HepG2 (cell line): Measurements from ENCODE around the gene FAM89B. TPM values are rescaled to one million over a fixed set of nuclear protein-coding genes. Genes with fewer than 3 reads are reported as not detected.
A peak's percentile ranks its signal among the peaks of the same experiment; 100 is the strongest.

ENCODE experiments used
- ASH2L ChIP-seq: fragments of 300-600, 200-600 bp; sonication (generic); IDR thresholded peaks from 2 replicates; pipeline ENCODE4 v1.7.0; 2017; ENCODE audit warnings: low read depth, mild to moderate bottlenecking, moderate library complexity, mixed read lengths, low read length; ENCODE audit not compliant: insufficient read length
- ATAD3A ChIP-seq: sonication (generic); formaldehyde crosslinking; IDR thresholded peaks from 2 replicates; pipeline ENCODE4 v1.4.0; 2020; ENCODE audit warnings: missing genetic modification reagents
- FOXM1 ChIP-seq: sonication (generic); formaldehyde crosslinking; IDR thresholded peaks from 2 replicates; pipeline ENCODE4 v1.5.0; 2020; ENCODE audit warnings: missing genetic modification reagents
- HOXA7 ChIP-seq: sonication (generic); formaldehyde crosslinking; IDR thresholded peaks from 2 replicates; pipeline ENCODE4 v1.8.1; 2022; ENCODE audit warnings: mild to moderate bottlenecking, missing genetic modification reagents, moderate library complexity
- ISX ChIP-seq: sonication (generic); formaldehyde crosslinking; conservative IDR thresholded peaks from 2 replicates; pipeline ENCODE4 v1.5.0; 2020; ENCODE audit warnings: missing genetic modification reagents
- KLF16 ChIP-seq, 2 experiments: sonication (generic) in 1 of 2; formaldehyde crosslinking in 1 of 2; IDR thresholded peaks; 2 replicates each; pipeline versions ENCODE4 v1.6.1 to v1.8.0; 2016 to 2023; ENCODE audit warnings: missing genetic modification reagents in 2 of 2, missing compliant biosample characterization in 1 of 2
- PAX8 ChIP-seq: sonication (generic); formaldehyde crosslinking; IDR thresholded peaks from 2 replicates; pipeline ENCODE4 v1.8.0; 2022; ENCODE audit warnings: mild to moderate bottlenecking, missing genetic modification reagents, borderline replicate concordance
- SMYD3 ChIP-seq: sonication (generic); formaldehyde crosslinking; IDR thresholded peaks from 2 replicates; pipeline ENCODE4 v1.8.1; 2023; ENCODE audit warnings: mild to moderate bottlenecking, missing genetic modification reagents
- SP2 ChIP-seq: sonication (generic); formaldehyde crosslinking; IDR thresholded peaks from 2 replicates; pipeline ENCODE4 v1.5.1; 2020; ENCODE audit warnings: mild to moderate bottlenecking, missing genetic modification reagents
- SP5 ChIP-seq: IDR thresholded peaks from 2 replicates; pipeline ENCODE4 v1.6.1; 2016; ENCODE audit warnings: low read depth, borderline replicate concordance
- SUZ12 ChIP-seq: fragments of 150-350 bp; IDR thresholded peaks from 2 replicates; pipeline ENCODE4 v1.6.1; 2014; ENCODE audit warnings: low read depth, low read length
- TGIF2 ChIP-seq: IDR thresholded peaks from 2 replicates; pipeline ENCODE4 v1.6.1; 2016; ENCODE audit warnings: control low read depth, missing compliant biosample characterization
- ZNF501 ChIP-seq: sonication (generic); formaldehyde crosslinking; IDR thresholded peaks from 2 replicates; pipeline ENCODE4 v1.5.1; 2020; ENCODE audit warnings: mild to moderate bottlenecking, moderate library complexity, missing genetic modification reagents
- ZNF563 ChIP-seq: sonication (generic); formaldehyde crosslinking; IDR thresholded peaks from 2 replicates; pipeline ENCODE4 v1.8.0; 2022; ENCODE audit warnings: mild to moderate bottlenecking, moderate library complexity, missing genetic modification reagents
- ZNF589 ChIP-seq: sonication (generic); formaldehyde crosslinking; conservative IDR thresholded peaks from 2 replicates; pipeline ENCODE4 v1.8.0; 2022; ENCODE audit warnings: mild to moderate bottlenecking, moderate library complexity, missing genetic modification reagents
- ZNF773 ChIP-seq: sonication (generic); formaldehyde crosslinking; IDR thresholded peaks from 2 replicates; pipeline ENCODE4 v1.4.0; 2020; ENCODE audit warnings: missing genetic modification reagents, borderline replicate concordance
- polyA plus RNA-seq, 8 experiments: library from polyadenylated mRNA; depleted of rRNA in 3 of 8; stranded (reverse) in 7 of 8; unstranded in 1 of 8; fragments of >200 nt; fragmentation: Illumina TruSeq in 4 of 8; extraction: Trizol in 4 of 8; gene quantifications; 2 replicates each; pipeline versions ENCODE4 v1.2.1 to v1.2.3, GENCODE V29; 2011 to 2016; ENCODE audit warnings: low read depth in 4 of 8, missing spikeins in 1 of 8, mixed read lengths in 1 of 8; ENCODE audit not compliant: insufficient read depth in 1 of 8
- total RNA-seq, 5 experiments: library from RNA; depleted of rRNA; stranded (reverse); fragments of >200 nt; fragmentation: Illumina TruSeq; extraction: Trizol; gene quantifications; 2 replicates each; pipeline ENCODE4 v1.2.3, GENCODE V29; 2016; ENCODE audit warnings: low read depth in 1 of 5
- TF ChIP-seq, protein P1 (sequence below): sonication (generic); formaldehyde crosslinking; IDR thresholded peaks from 2 replicates; pipeline ENCODE4 v1.4.0; 2020; ENCODE audit warnings: missing genetic modification reagents
- TF ChIP-seq, protein P2 (sequence below): sonication (generic); formaldehyde crosslinking; conservative IDR thresholded peaks from 2 replicates; pipeline ENCODE4 v1.8.0; 2022; ENCODE audit warnings: missing genetic modification reagents
- TF ChIP-seq, protein P3 (sequence below): sonication (generic); formaldehyde crosslinking; IDR thresholded peaks from 2 replicates; pipeline ENCODE4 v1.5.0; 2020; ENCODE audit warnings: missing genetic modification reagents, mild to moderate bottlenecking, borderline replicate concordance
- TF ChIP-seq, protein P4 (sequence below): sonication (generic); formaldehyde crosslinking; IDR thresholded peaks from 2 replicates; pipeline ENCODE4 v1.5.0; 2020; ENCODE audit warnings: missing genetic modification reagents
- TF ChIP-seq, protein P5 (sequence below): IDR thresholded peaks from 2 replicates; pipeline ENCODE4 v1.6.1; 2012; ENCODE audit warnings: inconsistent platforms
- TF ChIP-seq, protein P6 (sequence below): sonication (generic); formaldehyde crosslinking; IDR thresholded peaks from 2 replicates; pipeline ENCODE4 v1.4.0; 2020; ENCODE audit warnings: missing genetic modification reagents, borderline replicate concordance

Gene FAM89B
- total and polyA plus RNA-seq, 2 of the 13 experiments (the other 11 are each of a cell fraction or from before 2014, with no cell fraction given), result 5.7 to 8.0 TPM

DNA sequence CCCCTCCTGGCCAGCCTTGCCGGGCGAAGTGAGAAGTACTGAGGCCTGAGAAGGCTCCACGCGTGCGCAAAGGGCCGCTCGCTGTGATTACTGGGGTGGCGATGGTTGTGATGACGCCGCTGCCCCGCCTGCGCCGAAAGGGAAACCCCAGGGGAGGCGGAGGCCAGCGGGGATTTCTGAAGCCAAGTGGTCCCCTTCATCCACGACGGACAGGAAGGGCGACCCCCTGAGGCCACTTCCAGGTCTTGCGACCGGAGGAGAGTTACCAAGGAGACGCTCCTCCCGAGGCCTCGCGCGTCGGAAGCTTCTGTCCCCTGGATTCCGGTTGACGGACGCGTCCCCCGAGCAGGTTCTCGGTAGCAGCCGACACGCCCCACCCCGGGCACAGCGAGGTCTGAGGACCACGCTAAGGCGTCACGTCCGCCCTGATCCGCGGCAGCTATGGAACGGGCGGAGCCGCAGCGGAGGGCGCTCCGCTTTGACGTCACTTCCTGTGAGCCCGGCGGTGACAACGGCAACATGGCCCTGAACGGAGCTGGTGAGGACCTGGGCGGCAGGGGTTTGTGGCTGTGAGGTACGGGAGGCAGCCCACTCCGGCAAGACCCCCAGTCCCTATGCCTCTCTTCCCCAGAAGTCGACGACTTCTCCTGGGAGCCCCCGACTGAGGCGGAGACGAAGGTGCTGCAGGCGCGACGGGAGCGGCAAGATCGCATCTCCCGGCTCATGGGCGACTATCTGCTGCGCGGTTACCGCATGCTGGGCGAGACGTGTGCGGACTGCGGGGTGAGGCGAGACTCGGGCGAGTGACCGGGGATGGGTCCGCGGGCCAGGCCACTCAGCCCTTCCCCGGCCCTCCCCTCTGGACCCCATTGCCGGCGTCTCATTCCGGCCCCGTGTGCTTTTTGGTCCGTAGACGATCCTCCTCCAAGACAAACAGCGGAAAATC lies 2.1 kb upstream of the FAM89B start, which contains the start of gene ZNRD2 (continued):
- TF ChIP-seq, protein P1, sequence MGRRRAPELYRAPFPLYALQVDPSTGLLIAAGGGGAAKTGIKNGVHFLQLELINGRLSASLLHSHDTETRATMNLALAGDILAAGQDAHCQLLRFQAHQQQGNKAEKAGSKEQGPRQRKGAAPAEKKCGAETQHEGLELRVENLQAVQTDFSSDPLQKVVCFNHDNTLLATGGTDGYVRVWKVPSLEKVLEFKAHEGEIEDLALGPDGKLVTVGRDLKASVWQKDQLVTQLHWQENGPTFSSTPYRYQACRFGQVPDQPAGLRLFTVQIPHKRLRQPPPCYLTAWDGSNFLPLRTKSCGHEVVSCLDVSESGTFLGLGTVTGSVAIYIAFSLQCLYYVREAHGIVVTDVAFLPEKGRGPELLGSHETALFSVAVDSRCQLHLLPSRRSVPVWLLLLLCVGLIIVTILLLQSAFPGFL (CRISPR knock-in tag), result no peak
- TF ChIP-seq ZNF501 (CRISPR knock-in tag) (peak; percentile 96), SP2 (CRISPR knock-in tag) (peak; percentile 84), FOXM1 (CRISPR knock-in tag) (no peak), PAX8 (CRISPR knock-in tag) (0 out of 2 replicates have a peak, but pooled peaks have one; percentile 76), SUZ12 (no peak), ATAD3A (no peak), SP5 (CRISPR knock-in tag) (peak; percentile 91), ZNF773 (no peak), ZNF563 (CRISPR knock-in tag) (peak; percentile 83), HOXA7 (no peak), ISX (no peak), KLF16 (CRISPR knock-in tag; IDR thresholded peaks at IDR 0.05) (peak in 1 of 2 experiments; percentile 96; a peak in 2 of 4 replicates), TGIF2 (0 out of 2 replicates have a peak, but pooled peaks have one; percentile 3), ZNF589 (CRISPR knock-in tag) (peak; percentile 22), ASH2L (peak; percentile 65), SMYD3 (CRISPR knock-in tag) (no peak)
- TF ChIP-seq, protein P2, sequence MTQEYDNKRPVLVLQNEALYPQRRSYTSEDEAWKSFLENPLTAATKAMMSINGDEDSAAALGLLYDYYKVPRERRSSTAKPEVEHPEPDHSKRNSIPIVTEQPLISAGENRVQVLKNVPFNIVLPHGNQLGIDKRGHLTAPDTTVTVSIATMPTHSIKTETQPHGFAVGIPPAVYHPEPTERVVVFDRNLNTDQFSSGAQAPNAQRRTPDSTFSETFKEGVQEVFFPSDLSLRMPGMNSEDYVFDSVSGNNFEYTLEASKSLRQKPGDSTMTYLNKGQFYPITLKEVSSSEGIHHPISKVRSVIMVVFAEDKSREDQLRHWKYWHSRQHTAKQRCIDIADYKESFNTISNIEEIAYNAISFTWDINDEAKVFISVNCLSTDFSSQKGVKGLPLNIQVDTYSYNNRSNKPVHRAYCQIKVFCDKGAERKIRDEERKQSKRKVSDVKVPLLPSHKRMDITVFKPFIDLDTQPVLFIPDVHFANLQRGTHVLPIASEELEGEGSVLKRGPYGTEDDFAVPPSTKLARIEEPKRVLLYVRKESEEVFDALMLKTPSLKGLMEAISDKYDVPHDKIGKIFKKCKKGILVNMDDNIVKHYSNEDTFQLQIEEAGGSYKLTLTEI, result no peak
- TF ChIP-seq, protein P3, sequence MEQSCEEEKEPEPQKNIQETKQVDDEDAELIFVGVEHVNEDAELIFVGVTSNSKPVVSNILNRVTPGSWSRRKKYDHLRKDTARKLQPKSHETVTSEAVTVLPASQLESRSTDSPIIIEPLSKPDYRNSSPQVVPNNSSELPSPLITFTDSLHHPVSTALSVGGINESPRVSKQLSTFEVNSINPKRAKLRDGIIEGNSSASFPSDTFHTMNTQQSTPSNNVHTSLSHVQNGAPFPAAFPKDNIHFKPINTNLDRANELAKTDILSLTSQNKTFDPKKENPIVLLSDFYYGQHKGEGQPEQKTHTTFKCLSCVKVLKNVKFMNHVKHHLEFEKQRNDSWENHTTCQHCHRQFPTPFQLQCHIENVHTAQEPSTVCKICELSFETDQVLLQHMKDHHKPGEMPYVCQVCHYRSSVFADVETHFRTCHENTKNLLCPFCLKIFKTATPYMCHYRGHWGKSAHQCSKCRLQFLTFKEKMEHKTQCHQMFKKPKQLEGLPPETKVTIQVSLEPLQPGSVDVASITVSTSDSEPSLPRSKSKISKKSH, result peak; percentile 16
- TF ChIP-seq, protein P4, sequence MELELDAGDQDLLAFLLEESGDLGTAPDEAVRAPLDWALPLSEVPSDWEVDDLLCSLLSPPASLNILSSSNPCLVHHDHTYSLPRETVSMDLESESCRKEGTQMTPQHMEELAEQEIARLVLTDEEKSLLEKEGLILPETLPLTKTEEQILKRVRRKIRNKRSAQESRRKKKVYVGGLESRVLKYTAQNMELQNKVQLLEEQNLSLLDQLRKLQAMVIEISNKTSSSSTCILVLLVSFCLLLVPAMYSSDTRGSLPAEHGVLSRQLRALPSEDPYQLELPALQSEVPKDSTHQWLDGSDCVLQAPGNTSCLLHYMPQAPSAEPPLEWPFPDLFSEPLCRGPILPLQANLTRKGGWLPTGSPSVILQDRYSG (CRISPR knock-in tag), result 0 out of 2 replicates have a peak, but pooled peaks have one; percentile 18
- TF ChIP-seq, protein P5, sequence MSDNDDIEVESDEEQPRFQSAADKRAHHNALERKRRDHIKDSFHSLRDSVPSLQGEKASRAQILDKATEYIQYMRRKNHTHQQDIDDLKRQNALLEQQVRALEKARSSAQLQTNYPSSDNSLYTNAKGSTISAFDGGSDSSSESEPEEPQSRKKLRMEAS, result peak; percentile 80
- TF ChIP-seq, protein P6, sequence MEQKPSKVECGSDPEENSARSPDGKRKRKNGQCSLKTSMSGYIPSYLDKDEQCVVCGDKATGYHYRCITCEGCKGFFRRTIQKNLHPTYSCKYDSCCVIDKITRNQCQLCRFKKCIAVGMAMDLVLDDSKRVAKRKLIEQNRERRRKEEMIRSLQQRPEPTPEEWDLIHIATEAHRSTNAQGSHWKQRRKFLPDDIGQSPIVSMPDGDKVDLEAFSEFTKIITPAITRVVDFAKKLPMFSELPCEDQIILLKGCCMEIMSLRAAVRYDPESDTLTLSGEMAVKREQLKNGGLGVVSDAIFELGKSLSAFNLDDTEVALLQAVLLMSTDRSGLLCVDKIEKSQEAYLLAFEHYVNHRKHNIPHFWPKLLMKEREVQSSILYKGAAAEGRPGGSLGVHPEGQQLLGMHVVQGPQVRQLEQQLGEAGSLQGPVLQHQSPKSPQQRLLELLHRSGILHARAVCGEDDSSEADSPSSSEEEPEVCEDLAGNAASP (CRISPR knock-in tag), result peak; percentile 86
